C1 segment of cervical spinal cord (tissue), 14 donors: ENCODE measurements around the gene ZNF451.
A peak's percentile ranks its signal among the peaks of the same experiment; 100 is the strongest.

ENCODE experiments used
- DNase-seq, 14 donors: peaks; one replicate each; lab custom pipeline; 2025; lab: John Stamatoyannopoulos, UW

ZNF451 gene

GRCh38 chr6:57205550-57206328 is 115.8 kb downstream of the ZNF451 start:
- no peak for DNase-seq

- no peak for DNase-seq
Observed at GRCh38 chr6:57207141-57207540, 117.2 kb downstream of the ZNF451 start.

GRCh38 chr6:57207872-57208271 is 117.9 kb downstream of the ZNF451 start:
- no peak for DNase-seq

GRCh38 chr6:57209030-57209429 is 119.0 kb downstream of the ZNF451 start:
- no peak for DNase-seq

- no peak for DNase-seq
Observed at GRCh38 chr6:57210060-57210459, 120.1 kb downstream of the ZNF451 start.

GRCh38 chr6:57215260-57215659 is 125.3 kb downstream of the ZNF451 start:
- DNase-seq, result no peak

- DNase-seq, result peak in 4 of 14 donors; percentile 10 to 37 (median 15)
Observed at GRCh38 chr6:57216235-57217101, 126.5 kb downstream of the ZNF451 start.

- no peak for DNase-seq
Observed at GRCh38 chr6:57217270-57217669, 127.3 kb downstream of the ZNF451 start.
